CD14-positive monocyte (primary cell): Measurements from ENCODE around the gene TFPI. TPM values are rescaled to one million over a fixed set of nuclear protein-coding genes. Genes with fewer than 3 reads are reported as not detected.

Experiments
- DNase-seq, 3 donors: peaks; one replicate each; pipeline ENCODE4 v3.0.0-alpha.2; 2011 to 2022
- H2AFZ ChIP-seq: 2 replicates; pipeline ENCODE4 v1.6.0; 2012; ENCODE audit warnings: mild to moderate bottlenecking, low read depth, low read length, inconsistent platforms; ENCODE audit not compliant: insufficient read depth, poor library complexity, severe bottlenecking
- H3K27ac ChIP-seq, 2 donors: 1 replicate in 1 of 2; 2 replicates in 1 of 2; pipeline ENCODE4 v1.5.1; 2012 to 2013; ENCODE audit warnings: low read length in 2 of 2, control low read depth in 1 of 2, inconsistent platforms in 1 of 2, low read depth in 1 of 2, mild to moderate bottlenecking in 1 of 2
- H3K27me3 ChIP-seq, 2 donors: one replicate each; pipeline versions ENCODE4 v1.6.0 to v1.6.1; 2011 to 2013; ENCODE audit warnings: low read length in 2 of 2; ENCODE audit not compliant: control insufficient read depth in 2 of 2, insufficient read depth in 2 of 2
- H3K36me3 ChIP-seq, 2 donors: replicated peaks in 1 of 2; 1 replicate in 1 of 2; 2 replicates in 1 of 2; pipeline versions ENCODE4 v1.5.1 to v1.6.1; 2012 to 2013; ENCODE audit warnings: low read length in 2 of 2, control low read depth in 1 of 2, inconsistent platforms in 1 of 2, mild to moderate bottlenecking in 1 of 2; ENCODE audit not compliant: insufficient read depth in 2 of 2, control insufficient read depth in 1 of 2
- H3K4me1 ChIP-seq, 2 donors: 1 replicate in 1 of 2; 2 replicates in 1 of 2; pipeline versions ENCODE4 v1.5.1 to v1.6.1; 2012 to 2013; ENCODE audit warnings: low read length in 2 of 2, control low read depth in 1 of 2, inconsistent platforms in 1 of 2, mild to moderate bottlenecking in 1 of 2, moderate library complexity in 1 of 2; ENCODE audit not compliant: insufficient read depth in 2 of 2, control insufficient read depth in 1 of 2
- H3K4me2 ChIP-seq: replicated peaks from 2 replicates; pipeline ENCODE3; 2012; ENCODE audit warnings: low read length, moderate library complexity, mild to moderate bottlenecking; ENCODE audit not compliant: poor library complexity, severe bottlenecking; ENCODE audit errors: extremely low read depth
- H3K4me3 ChIP-seq, 3 experiments: fragments of 200-600 bp in 1 of 3; sonication (generic) in 1 of 3; replicated peaks in 1 of 3; 1 replicate in 2 of 3; 2 replicates in 1 of 3; pipeline ENCODE4 v1.5.1; 2011 to 2013; ENCODE audit warnings: low read length in 3 of 3, mild to moderate bottlenecking in 3 of 3, control low read depth in 2 of 3, low read depth in 2 of 3, inconsistent platforms in 1 of 3, moderate library complexity in 1 of 3
- H3K79me2 ChIP-seq: 2 replicates; pipeline ENCODE4 v1.6.0; 2012; ENCODE audit warnings: mild to moderate bottlenecking, control low read depth, inconsistent platforms, low read length, moderate library complexity; ENCODE audit not compliant: insufficient read depth
- H3K9ac ChIP-seq: 2 replicates; pipeline ENCODE4 v1.6.0; 2017; ENCODE audit warnings: low read length, mild to moderate bottlenecking; ENCODE audit not compliant: insufficient read depth, poor library complexity, severe bottlenecking
- H3K9me3 ChIP-seq, 2 donors: replicated peaks in 1 of 2; 1 replicate in 1 of 2; 2 replicates in 1 of 2; pipeline versions ENCODE4 v1.5.1 to v1.6.1; 2012 to 2013; ENCODE audit warnings: low read length in 2 of 2, control low read depth in 1 of 2; ENCODE audit not compliant: control insufficient read depth in 1 of 2, insufficient read depth in 1 of 2
- H4K20me1 ChIP-seq: 2 replicates; pipeline ENCODE4 v1.6.0; 2012; ENCODE audit warnings: mild to moderate bottlenecking, low read length, control low read depth, moderate library complexity; ENCODE audit not compliant: insufficient read depth
- H3K27ac Mint-ChIP-seq, 7 donors: one replicate each; pipeline ENCODE4 v1.8.0; 2020; ENCODE audit warnings: mild to moderate bottlenecking in 7 of 7, mixed read lengths in 7 of 7, moderate library complexity in 6 of 7, inconsistent platforms in 2 of 7
- H3K27me3 Mint-ChIP-seq, 3 donors: one replicate each; pipeline ENCODE4 v1.8.0; 2021 to 2022; ENCODE audit warnings: low read depth in 3 of 3, mild to moderate bottlenecking in 3 of 3, mixed read lengths in 3 of 3, moderate library complexity in 3 of 3, inconsistent platforms in 1 of 3
- H3K36me3 Mint-ChIP-seq, 2 donors: one replicate each; pipeline ENCODE4 v1.8.0; 2020; ENCODE audit warnings: mixed read lengths in 2 of 2, inconsistent platforms in 1 of 2, mild to moderate bottlenecking in 1 of 2
- H3K4me1 Mint-ChIP-seq: one replicate; pipeline ENCODE4 v1.8.0; 2020; ENCODE audit warnings: mild to moderate bottlenecking, mixed read lengths
- H3K4me3 Mint-ChIP-seq, 2 donors: one replicate each; pipeline ENCODE4 v1.8.0; 2020; ENCODE audit warnings: mild to moderate bottlenecking in 2 of 2, mixed read lengths in 2 of 2, moderate library complexity in 1 of 2
- H3K9me3 Mint-ChIP-seq, 7 donors: one replicate each; pipeline ENCODE4 v1.8.0; 2020 to 2022; ENCODE audit warnings: mixed read lengths in 7 of 7, mild to moderate bottlenecking in 6 of 7, moderate library complexity in 6 of 7, inconsistent platforms in 2 of 7
- CTCF ChIP-seq: fragments of 200-600 bp; IDR thresholded peaks from one replicate; pipeline ENCODE4 v1.8.0; 2022; ENCODE audit warnings: antibody characterized with exemption, mild to moderate bottlenecking
- whole genome bisulfite sequencing: methylation state at CpG from one replicate; pipeline ENCODE4 v1.1.5; 2013; ENCODE audit warnings: missing lambda C conversion rate; ENCODE audit not compliant: insufficient coverage; 5-methylcytosine and 5-hydroxymethylcytosine counted together
- intact Hi-C, 2 donors: fragments of 100-400 bp; cut with micrococcal nuclease; formaldehyde crosslinking; loops; one replicate each; pipeline versions ENCODE4 v1.15.0 to v1.15.1; 2023
- polyA plus RNA-seq, 3 donors: library from polyadenylated mRNA; depleted of rRNA in 1 of 3; unstranded in 2 of 3; stranded (reverse) in 1 of 3; fragments of 300-500 nt in 2 of 3; fragments of >200 nt in 1 of 3; fragmentation: Illumina TruSeq in 2 of 3; gene quantifications; 1 replicate in 2 of 3; 2 replicates in 1 of 3; pipeline ENCODE4 v1.2.3, GENCODE V29; 2012 to 2021

Gene TFPI
- polyA plus RNA-seq, 3 donors, result 0.46 TPM; not detected in 2

- Histone ChIP-seq H3K4me1 (no peaks in the 10 kb centered on the region), H3K27me3 (no peaks in the 10 kb centered on the region), H3K9ac (no peak overlapping the region), H2AFZ (no peak overlapping the region), H3K4me2 (no peak overlapping the region), H3K9me3 (no peaks in the 10 kb centered on the region), H4K20me1 (no peaks in the 10 kb centered on the region), H3K79me2 (no peaks in the 10 kb centered on the region), H3K36me3 (no peaks in the 10 kb centered on the region), H3K4me3 (no peak overlapping the region), H3K27ac (no peak overlapping the region)
- Mint-ChIP-seq H3K4me3 (no peak overlapping the region), H3K27me3 (no peaks in the 10 kb centered on the region), H3K4me1 (peaks cover 10% of the 10 kb centered on the region), H3K9me3 (no peaks in the 10 kb centered on the region), H3K27ac (no peak overlapping the region), H3K36me3 (no peaks in the 10 kb centered on the region)
- no peak for TF ChIP-seq CTCF
- intact Hi-C loops, result no loop called here
- 95% methylated on average over 4 of the region's 16 CpGs for WGBS
- no peak for DNase-seq
These were observed 9.7 kb downstream of the TFPI start for GRCh38 chr2:187544371-187545080.

GRCh38 chr2:187543488-187543887 is 10.7 kb downstream of the TFPI start:
- H4K20me1 ChIP-seq, result no peaks in the 10 kb centered on the region
- H3K4me2 ChIP-seq, result no peak overlapping the region
- H3K36me3 ChIP-seq, result no peaks in the 10 kb centered on the region
- no peaks in the 10 kb centered on the region for H3K79me2 ChIP-seq
- no peak for TF ChIP-seq CTCF
- no peak overlapping the region for H3K27ac ChIP-seq
- no peak overlapping the region for H3K9ac ChIP-seq
- no peaks in the 10 kb centered on the region for H3K9me3 ChIP-seq
- Mint-ChIP-seq H3K36me3 (no peaks in the 10 kb centered on the region), H3K9me3 (no peaks in the 10 kb centered on the region), H3K27me3 (no peaks in the 10 kb centered on the region), H3K27ac (no peak overlapping the region), H3K4me1 (peaks cover 10% of the 10 kb centered on the region), H3K4me3 (no peak overlapping the region)
- H3K4me1 ChIP-seq, result no peaks in the 10 kb centered on the region
- H3K27me3 ChIP-seq, result no peaks in the 10 kb centered on the region
- no peak overlapping the region for H3K4me3 ChIP-seq
- no peak for DNase-seq
- H2AFZ ChIP-seq, result no peak overlapping the region
- intact Hi-C loops, result no loop called here
